ENCODE data around the gene SASH1.

GRCh38 chr6:148446681-148447080 is 104.0 kb downstream of the SASH1 start:
- TF ChIP-seq CTCF (IDR thresholded peaks at IDR 0.05; ENCODE audit: borderline replicate concordance, extremely low read depth, low read length, poor library complexity, severe bottlenecking) (no peak), EZH2 (IDR thresholded peaks at IDR 0.05; ENCODE audit: borderline replicate concordance, low read depth, low read length, severe bottlenecking) (no peak)
